ENCODE data around the gene THSD7B.

Gene THSD7B

GRCh38 chr2:137706786-137707613 lies 941.7 kb downstream of the THSD7B start:
- no peak for DNase-seq (ENCODE audit: low read depth, low spot score)
- H3K27ac ChIP-seq: no peak overlapping the region

DNA sequence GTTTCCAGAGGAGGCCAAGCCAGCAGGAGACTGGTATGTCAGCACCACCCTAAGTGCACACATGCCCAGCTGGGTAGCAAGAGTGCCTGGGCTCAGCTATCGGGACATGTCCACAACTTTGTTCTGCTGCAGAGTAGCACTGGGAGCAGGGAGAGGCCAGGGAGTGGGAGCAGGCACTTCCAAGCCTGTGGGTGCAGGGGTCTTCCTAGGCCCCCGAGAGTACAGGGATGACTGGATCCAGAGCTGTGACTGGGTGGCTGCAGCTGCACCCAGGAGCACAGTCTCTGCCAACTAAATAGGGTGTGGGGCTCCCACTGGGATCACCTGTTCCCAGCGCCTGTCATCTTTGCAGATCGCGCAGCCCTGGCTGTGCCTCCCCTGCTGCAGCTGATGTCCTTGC lies 943.0 kb downstream of the THSD7B start:
- H3K27ac ChIP-seq: no peak overlapping the region
- no peak for DNase-seq (ENCODE audit: low read depth, low spot score)

DNA sequence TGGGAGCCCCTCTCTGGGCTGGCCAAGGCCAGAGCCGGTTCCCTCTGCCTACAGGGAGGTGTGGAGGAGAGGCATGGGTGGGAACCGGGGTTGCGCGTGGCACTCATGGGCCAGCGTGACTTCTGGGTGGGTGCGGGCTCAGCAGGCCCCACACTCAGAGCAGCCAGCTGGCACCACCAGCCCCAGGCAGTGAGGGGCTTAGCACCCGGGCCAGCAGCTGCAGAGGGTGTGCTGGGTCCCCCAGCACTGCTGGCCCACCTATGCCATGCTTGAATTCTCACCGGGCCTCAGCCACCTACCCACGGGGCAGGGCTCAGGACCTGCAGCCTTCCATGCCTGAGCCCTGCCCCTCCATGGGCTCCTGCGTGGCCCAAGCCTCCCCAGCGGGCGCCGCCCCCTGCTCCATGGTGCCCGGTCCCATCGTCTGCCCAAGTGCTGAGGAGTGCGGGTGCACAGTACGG lies 950.4 kb downstream of the THSD7B start:
- no peak overlapping the region for H3K27ac ChIP-seq
- DNase-seq (ENCODE audit: low read depth, low spot score): no peak

DNA sequence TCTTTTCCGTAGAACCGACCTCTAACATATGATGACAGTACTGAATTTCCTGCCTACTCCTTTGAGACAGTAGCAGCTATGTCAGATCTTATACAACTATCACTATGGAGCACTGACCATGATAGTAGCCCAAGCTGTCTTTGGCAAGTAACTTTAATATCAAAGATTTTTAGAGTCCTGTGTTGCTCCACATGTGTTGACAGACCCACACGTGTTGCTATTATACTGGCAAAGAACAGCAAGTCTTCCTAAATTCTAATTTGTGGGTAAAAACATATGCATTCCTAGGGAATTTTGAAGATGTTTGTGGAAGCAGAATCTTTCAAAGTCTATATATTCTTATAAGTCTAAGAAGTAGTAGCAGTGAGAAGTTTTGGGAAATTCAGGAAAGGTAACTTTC lies 953.4 kb downstream of the THSD7B start:
- DNase-seq (ENCODE audit: low read depth, low spot score): no peak
- H3K27ac ChIP-seq: no peak overlapping the region

DNA sequence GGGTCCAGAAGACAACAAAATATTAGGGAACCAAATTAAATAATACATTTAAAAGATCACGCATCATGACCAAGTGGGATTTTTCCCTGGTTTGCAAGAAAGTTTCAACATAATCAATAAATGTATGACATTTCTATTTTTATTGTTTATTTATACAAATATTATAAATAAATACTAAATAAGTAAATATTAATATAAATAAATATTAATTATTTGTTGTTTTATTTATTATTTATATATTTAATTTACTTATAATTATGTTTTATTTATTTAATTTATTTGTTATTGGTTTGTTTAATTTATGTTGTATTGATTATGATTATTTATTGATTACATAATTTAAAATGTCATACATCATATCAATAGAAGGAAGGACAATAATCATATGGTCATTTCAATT lies 956.4 kb downstream of the THSD7B start:
- H3K27ac ChIP-seq: no peak overlapping the region
- no peak for DNase-seq (ENCODE audit: low read depth, low spot score)

DNA sequence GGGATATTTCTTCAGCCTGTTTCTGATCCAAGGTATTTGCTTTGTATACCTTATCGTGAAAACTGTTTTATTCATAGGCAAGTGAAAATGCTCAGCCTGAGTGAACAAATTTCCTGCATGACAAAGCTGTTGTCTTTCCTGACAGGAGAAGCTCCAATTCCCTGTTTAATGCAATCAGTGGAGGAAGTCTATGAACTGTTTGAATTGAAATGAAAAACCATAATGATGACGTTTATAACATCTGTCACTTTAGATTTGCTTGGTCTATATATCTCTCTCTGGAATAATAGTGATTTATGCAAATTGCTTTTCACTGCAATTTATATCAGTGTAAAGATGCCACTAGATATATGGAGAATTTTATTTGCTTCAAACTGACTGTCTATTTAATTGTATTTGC lies 959.6 kb downstream of the THSD7B start:
- H3K27ac ChIP-seq: no peak overlapping the region
- DNase-seq (ENCODE audit: low read depth, low spot score): no peak

Measured in epithelial cell of prostate (primary cell).